Kidney epithelial cell (primary cell): ENCODE results near the gene SLC7A14. TPM values are rescaled to one million over a fixed set of nuclear protein-coding genes. Genes with fewer than 3 reads are reported as not detected.

ENCODE experiments used
- DNase-seq: peaks from one replicate; pipeline ENCODE4 v3.0.0-alpha.2; 2010; ENCODE audit warnings: low read depth
- H3K27me3 ChIP-seq: 2 replicates; pipeline ENCODE4 v1.6.0; 2011; ENCODE audit warnings: low read length; ENCODE audit not compliant: control insufficient read depth, insufficient read depth
- H3K36me3 ChIP-seq: 2 replicates; pipeline ENCODE4 v1.5.1; 2011; ENCODE audit warnings: low read length; ENCODE audit not compliant: control insufficient read depth, insufficient read depth
- H3K4me3 ChIP-seq: 2 replicates; pipeline ENCODE4 v1.5.1; 2011; ENCODE audit warnings: low read depth, mild to moderate bottlenecking, control low read depth, low read length
- total RNA-seq: library from RNA; depleted of rRNA; stranded (reverse); fragments of >200 nt; gene quantifications from 2 replicates; pipeline ENCODE4 v1.2.3, GENCODE V29; 2015
- TF ChIP-seq, protein P1 (sequence below): IDR thresholded peaks from 2 replicates; pipeline ENCODE4 v1.5.1; 2011; ENCODE audit warnings: mild to moderate bottlenecking, moderate library complexity, low read length, control low read depth, inconsistent platforms; ENCODE audit not compliant: insufficient read depth, poor library complexity, severe bottlenecking

Gene SLC7A14
- total RNA-seq, 1 donor from 2014 or later = not detected

DNA sequence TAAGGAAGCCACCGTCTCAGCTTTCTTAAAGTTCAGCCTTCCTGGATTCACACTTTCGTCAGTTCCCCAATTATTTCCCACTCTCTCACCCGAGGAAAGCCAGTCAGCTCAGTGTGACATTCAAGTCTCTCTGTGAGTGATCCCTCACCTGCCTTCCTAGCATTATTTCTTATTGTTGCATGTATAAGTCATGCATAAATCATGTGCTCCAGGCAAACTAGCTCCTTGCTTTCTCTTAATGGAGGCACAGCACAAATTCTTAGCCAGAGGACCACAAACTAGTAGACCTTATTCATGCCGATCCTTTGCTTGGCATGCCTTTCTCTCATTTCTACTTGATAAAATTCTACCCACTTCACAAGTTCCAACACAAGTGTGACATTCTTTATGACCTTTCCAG lies 122.9 kb downstream of the SLC7A14 start:
- H3K36me3 ChIP-seq = no peaks in the 10 kb centered on the region
- DNase-seq = no peak
- TF ChIP-seq, protein P1, sequence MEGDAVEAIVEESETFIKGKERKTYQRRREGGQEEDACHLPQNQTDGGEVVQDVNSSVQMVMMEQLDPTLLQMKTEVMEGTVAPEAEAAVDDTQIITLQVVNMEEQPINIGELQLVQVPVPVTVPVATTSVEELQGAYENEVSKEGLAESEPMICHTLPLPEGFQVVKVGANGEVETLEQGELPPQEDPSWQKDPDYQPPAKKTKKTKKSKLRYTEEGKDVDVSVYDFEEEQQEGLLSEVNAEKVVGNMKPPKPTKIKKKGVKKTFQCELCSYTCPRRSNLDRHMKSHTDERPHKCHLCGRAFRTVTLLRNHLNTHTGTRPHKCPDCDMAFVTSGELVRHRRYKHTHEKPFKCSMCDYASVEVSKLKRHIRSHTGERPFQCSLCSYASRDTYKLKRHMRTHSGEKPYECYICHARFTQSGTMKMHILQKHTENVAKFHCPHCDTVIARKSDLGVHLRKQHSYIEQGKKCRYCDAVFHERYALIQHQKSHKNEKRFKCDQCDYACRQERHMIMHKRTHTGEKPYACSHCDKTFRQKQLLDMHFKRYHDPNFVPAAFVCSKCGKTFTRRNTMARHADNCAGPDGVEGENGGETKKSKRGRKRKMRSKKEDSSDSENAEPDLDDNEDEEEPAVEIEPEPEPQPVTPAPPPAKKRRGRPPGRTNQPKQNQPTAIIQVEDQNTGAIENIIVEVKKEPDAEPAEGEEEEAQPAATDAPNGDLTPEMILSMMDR = no peak
- H3K27me3 ChIP-seq = no peaks in the 10 kb centered on the region
- H3K4me3 ChIP-seq = no peak overlapping the region

DNA sequence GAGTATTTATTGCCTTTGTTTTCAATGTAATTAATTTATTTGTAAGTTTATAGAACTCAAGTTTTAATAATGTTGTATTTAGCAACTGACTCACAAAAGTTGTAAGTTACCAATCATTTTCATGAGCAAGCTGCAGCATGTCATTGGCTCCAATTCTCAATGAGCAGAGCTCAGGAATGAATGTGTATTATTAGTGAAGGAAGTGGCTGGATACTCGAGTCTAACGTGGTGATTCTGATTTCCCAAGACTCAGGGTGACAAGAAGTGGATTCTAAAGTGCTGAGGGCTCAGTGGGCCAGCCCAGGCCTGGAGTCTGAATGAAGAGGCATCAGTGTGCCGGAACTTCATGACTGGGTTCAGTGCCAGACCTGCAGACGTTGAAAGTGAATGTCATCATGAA lies 127.6 kb downstream of the SLC7A14 start:
- DNase-seq = no peak
- TF ChIP-seq, protein P1 = no peak
- Histone ChIP-seq H3K4me3 (no peak overlapping the region), H3K36me3 (no peaks in the 10 kb centered on the region), H3K27me3 (no peaks in the 10 kb centered on the region)

- Histone ChIP-seq H3K27me3 (no peaks in the 10 kb centered on the region), H3K4me3 (no peak overlapping the region), H3K36me3 (no peaks in the 10 kb centered on the region)
- no peak for DNase-seq
- TF ChIP-seq, protein P1 = no peak
Measured at GRCh38 chr3:170454509-170454908, 131.4 kb downstream of the SLC7A14 start.

- TF ChIP-seq, protein P1 = no peak
- DNase-seq = no peak
Measured at GRCh38 chr3:170450039-170450438, 135.8 kb downstream of the SLC7A14 start.

DNA sequence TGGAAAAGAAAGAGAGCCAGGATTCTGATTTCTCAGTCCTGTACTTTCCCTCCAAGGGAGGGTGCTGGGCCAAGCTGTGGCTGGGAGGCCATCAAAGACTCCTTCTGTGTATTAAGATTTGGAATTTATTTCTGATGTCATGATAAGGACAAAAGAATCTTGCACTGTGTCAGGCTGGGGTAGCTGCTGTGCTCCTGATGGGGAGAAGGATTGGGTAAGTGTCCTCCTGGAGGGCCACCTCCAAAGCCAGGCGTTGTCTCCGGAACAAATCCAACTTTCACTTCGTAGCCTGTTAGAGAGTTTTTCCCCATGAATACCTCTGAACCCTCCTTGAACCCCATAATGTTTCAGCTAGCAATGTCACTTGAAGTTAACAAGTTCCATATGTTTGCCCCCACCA lies 137.3 kb downstream of the SLC7A14 start:
- Histone ChIP-seq H3K4me3 (no peak overlapping the region), H3K27me3 (no peaks in the 10 kb centered on the region), H3K36me3 (no peaks in the 10 kb centered on the region)
- DNase-seq = no peak
- TF ChIP-seq, protein P1 = no peak

More at GRCh38 chr3:170450039-170450438, 135.8 kb downstream of the SLC7A14 start:
- no peak overlapping the region for H3K4me3 ChIP-seq
- no peaks in the 10 kb centered on the region for H3K36me3 ChIP-seq
- H3K27me3 ChIP-seq = no peaks in the 10 kb centered on the region

DNA sequence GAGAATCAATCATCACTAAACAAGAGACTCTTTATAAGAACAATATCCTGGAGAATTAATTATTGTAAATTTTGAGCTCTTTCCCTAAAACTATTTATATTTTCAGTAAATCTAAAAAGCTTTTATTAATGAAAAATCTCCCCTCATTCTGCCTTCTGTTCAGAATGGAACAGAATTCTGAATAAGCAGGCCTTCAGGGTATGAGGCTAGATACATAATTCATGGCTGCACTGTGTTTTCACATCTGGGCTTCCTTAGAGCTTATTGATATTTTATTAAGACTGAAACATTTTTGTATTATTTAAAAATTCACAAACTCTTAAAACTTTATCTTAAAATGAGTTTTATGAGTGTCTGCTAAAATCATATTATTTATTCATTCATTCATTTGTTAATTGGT lies 142.4 kb downstream of the SLC7A14 start:
- Histone ChIP-seq H3K4me3 (no peak overlapping the region), H3K27me3 (no peaks in the 10 kb centered on the region), H3K36me3 (no peaks in the 10 kb centered on the region)
- TF ChIP-seq, protein P1 = no peak
- no peak for DNase-seq
